NOMO-1 (cell line): ENCODE data around the gene TNFSF11.
"Not testable (repeated sequence)": the region's sequence is repeated elsewhere in the genome, so short reads cannot be mapped to it uniquely, and the experiment has no call there.

Experiments
- DNase-seq, 2 experiments: peaks; one replicate each; lab custom pipeline; 2025; ENCODE audit not compliant: unreplicated experiment in 2 of 2; lab: John Stamatoyannopoulos, UW

The TNFSF11 gene

DNA sequence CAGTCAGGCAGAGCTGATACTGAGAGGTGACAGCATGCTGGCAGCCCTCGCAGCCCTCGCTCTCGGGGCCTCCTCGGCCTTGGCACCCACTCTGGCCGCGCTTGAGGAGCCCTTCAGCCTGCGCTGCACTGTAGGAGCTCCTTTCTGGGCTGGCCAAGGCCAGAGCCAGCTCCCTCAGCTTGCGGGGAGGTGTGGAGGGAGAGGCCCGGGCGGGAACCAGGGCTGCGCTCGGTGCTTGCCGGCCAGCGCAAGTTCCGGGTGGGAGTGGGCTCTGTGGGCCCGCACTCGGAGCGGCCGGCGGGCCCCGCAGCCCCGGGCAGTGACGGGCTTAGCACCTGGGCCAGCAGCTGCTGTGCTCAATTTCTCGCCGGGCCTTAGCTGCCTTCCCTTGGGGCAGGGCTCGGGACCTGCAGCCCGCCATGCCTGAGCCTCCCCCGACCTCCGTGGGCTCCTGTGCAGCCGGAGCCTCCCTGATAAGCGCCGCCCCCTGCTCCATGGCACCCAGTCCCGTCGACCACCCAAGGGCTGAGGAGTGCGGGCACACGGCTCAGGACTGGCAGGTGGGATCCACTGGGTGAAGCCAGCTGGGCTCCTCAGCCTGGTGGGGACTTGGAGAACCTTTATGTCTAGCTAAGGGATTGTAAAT lies 14.3 kb upstream of the TNFSF11 start:
- DNase-seq, result not testable (repeated sequence)

- DNase-seq, result not testable (repeated sequence)
These were observed 13.6 kb upstream of the TNFSF11 start for GRCh38 chr13:42560320-42560719.

DNA sequence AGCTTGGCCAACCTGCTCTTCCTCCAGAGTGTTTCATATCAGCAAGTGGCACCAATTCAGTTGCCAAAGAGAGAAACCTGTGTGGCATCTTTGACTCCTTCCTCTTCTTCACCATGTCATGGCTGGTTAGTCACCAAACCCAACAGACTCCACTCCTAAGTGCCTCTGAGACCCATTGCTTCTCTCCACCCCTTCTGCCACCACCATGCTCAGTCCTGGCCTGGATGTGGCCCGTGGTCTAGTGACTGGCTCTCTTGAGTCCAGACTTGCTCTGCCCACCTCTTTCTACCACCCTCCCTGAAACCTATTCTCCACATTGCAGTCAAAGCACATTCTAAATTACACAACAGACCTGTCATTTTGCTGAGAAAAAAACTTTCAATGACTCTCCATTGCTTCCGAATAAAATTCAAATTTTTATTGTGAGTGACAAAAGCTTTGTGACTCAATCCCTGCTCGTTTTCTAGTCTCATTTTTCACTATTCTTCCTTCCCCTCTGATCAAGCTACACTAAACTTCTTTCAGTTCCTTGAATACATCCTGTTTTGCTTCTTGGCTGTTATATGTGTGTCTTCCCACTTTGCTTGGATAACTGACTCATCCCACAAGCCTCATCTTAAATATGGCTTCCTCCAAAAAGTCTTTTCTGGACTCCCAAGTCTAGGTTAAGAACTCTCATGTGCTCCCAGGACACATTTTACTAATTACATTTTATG lies 12.0 kb upstream of the TNFSF11 start:
- peak; percentile 12 to 66 for DNase-seq

DNA sequence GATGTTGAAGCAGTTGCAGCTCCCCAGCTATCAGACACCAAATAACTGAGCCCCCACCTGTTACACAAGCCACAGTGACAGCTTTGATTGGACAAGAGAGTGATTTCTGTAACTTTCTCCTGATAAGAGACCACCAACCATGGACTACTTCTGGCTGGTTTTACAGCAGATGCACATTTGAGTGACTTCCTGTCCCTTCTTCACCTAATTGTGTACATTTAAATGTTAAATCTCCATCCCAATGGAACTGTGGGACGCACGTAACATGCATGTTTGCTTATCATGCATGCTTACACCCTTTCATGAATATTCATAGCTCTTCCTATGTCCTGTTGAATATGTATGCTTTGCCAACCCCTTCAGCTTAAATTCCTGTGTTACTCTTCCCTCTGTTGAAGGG lies 6.0 kb upstream of the TNFSF11 start:
- no peak for DNase-seq

- peak in 1 of 2 experiments; percentile 53 for DNase-seq
These were observed 4.2 kb upstream of the TNFSF11 start for GRCh38 chr13:42569576-42570344.

GRCh38 chr13:42571895-42572294 lies 2.1 kb upstream of the TNFSF11 start:
- DNase-seq, result no peak

DNA sequence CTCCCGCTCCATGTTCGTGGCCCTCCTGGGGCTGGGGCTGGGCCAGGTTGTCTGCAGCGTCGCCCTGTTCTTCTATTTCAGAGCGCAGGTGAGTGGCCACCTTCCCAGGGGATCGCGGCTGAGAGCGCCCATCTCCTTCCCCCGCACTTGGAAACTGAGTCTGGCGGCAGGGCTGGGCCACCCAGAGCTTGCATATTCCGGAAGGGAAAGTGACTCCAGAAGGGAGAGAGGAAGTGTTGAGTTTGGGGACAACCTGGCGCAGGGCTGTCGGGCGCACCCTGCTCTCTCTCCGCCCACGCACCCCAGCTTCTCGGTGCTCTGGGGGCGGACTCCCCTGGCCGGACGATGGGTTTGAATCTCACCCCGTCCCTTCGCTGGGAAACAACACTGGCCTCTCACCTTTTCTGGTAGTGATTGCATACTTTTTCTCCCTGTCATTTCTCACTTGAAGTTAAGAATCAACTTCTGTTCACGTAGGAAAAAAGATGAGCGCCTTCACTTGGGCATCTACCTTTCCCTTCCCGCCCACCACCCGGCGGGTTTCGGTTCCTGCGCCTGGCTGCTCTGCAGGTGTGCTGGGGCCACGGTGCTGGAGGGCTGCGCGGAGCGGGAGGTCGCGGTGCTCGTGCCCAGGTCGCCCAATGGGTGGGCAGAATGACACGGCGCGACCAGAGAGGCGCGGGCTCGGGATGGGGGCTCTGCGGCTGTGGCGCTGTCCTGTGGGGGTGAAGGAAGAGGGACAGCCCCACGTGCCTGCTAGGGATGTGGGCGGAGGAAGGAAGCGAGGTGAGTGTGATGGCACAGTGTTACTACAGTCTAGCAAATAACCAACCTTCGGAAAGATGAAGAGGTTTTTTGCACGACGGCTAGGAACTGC lies 721 bp downstream of the TNFSF11 start:
- DNase-seq, result no peak

- DNase-seq, result no peak
These were observed 2.0 kb downstream of the TNFSF11 start for GRCh38 chr13:42575938-42576337.

DNA sequence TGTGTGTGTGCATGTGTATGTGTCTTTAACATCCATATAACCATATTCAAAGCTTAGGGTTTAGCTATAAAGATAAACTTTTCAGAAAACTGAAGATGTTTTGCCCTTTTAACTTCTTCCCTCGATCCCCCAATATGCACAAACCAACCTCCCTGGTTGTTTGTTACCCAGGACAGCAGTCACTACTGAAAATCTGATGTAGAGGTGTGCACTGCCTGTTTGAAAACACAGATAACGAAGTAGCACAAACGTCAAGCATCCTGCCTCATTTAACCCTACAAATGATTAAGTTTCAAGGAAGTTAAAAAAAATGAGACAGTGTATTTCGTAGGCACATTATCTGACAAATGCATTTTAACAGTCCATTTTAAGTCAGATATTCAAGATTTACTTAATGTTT lies 3.6 kb downstream of the TNFSF11 start:
- no peak for DNase-seq

- no peak for DNase-seq
These were observed 6.7 kb downstream of the TNFSF11 start for GRCh38 chr13:42580644-42581043.

DNA sequence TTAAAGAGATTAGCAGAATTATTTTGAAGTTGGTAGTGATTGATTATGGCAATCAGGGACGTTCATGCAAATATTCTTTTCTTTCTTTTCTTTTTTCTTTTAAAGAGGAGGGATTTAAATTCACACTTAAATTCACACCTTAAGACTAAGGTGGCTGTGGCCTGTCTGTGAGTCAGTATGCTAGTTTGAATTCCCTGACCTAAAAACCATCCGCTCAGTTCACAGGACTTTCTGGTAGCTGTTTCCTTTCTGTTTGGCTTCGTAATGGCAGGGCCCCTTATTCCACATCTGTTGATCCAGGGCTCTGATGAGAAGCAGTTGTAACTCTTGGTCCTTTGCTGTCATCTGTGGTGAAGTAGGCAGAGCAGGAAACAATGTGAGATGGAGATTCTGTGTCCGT lies 7.5 kb downstream of the TNFSF11 start:
- no peak for DNase-seq

GRCh38 chr13:42591602-42592001 lies 17.6 kb downstream of the TNFSF11 start:
- DNase-seq, result no peak

DNA sequence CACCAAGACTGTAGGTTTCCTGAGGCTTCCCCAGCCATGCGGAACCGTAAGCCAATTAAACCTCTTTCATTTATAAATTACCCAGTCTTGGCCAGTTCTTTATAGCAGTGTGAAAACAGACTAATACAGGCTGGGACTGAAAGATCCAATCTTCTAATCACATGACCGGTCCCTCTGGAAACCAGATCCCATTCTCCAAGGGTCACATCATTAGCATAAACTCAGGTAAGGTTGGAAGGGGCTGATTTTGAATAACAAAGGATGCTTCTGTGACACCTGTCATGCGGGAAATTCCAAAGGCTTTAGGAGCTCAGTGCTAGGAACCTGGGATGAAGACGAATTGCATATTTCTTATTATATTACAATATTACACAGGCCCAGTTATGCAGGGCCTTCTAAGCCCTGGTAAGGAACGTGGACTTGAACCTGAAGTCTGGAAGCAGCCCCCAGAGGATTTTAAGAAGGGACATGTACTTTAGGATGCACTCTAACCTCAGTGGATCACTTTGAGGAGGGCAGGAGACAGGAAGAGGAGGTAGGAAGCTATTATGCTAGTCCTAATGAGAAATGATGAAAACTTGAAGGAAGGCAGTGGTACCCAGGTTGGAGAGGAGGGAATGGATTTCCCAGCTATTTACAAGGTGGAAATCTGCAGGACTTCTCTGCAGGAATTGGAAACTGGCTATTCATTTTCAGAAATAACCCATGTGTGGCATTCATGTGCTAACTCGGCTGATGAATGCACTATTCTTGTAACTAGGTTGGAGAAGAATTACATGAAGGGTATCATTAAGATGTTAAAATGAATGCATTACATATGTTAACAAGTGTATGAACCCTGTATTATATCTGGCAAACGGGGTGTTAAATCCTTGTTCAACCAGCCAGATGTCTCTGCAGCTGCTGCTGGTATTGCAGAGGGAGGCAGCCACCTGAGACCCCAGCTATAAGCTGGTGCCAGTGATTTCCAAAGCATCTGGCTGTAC lies 19.3 kb downstream of the TNFSF11 start:
- no peak for DNase-seq

DNA sequence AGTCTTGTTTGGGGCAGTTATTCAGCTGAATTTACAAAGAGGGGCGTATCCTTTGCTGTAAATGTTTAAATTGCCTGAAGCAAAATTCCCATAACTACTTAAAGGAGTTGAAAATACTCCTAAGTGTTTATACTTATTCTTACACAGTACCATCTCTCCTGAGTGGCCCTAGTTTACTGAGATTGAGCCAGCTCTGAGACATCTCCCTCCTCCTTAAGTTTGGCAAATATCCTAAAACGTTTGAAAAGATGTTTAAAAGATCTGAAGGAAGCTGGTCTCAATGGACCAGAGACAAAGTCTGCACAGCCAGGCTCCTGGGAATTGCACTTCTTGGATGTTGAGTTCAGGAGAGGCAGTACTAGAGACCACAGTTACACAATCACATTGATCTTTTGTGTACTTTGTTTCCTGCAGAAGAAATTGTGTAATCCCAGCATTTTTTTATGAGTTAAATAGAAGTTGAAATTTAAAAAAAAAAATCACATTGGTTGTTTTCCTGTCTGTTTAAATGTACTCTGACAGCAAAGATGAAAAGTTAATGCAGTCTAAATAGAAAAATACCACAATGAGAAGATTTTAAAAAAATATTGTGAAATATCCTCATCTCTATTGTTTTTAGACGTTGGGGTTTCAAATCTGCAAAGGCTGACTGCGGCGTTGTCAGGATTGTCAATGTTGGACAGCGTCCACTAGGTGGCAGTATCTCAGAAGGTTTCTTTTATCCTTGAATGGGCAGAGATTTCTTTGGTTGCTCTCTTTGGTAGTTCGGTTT lies 20.7 kb downstream of the TNFSF11 start:
- peak; percentile 68 to 81 for DNase-seq

GRCh38 chr13:42595253-42595571 lies 21.3 kb downstream of the TNFSF11 start:
- no peak for DNase-seq

DNA sequence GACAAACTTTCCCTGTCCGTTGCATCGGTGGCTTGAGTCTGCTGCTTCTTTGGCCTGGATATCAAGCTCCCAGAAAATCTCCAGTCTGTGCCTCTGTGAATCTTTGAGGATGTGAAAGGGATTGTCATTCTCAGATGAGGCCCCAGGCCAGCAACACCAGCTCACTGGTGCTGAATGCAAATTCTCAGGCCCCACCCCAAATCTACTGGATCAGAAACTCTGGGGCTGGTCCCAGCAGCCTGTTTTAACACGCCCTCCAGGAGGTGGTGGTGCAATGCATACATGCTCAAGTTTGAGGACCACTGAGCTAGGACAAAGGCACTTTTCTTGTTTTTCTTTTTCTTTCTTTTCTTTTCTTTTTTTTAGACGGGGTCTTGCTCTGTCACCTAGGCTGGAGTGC lies 23.6 kb downstream of the TNFSF11 start:
- no peak for DNase-seq

DNA sequence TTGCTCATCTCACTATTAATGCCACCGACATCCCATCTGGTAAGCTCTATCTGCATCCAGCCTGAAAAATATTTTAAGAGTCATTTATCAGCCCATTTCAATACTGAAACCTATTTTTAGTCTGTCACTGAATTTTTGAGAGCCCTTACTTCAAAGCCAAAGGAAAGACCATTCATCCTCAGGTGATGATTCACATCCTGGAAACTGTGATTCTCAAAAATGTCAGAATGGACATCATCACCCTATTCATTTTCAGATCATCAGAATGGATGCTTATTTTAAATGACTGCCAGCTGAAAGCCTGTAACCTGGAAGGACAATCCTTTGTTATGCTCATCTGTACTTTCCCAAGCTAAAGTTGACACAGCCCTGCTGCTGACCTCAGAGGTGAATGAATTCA lies 27.0 kb downstream of the TNFSF11 start:
- DNase-seq, result no peak

- DNase-seq, result peak; percentile 34 to 42
These were observed 29.0 kb downstream of the TNFSF11 start for GRCh38 chr13:42602906-42603305.

DNA sequence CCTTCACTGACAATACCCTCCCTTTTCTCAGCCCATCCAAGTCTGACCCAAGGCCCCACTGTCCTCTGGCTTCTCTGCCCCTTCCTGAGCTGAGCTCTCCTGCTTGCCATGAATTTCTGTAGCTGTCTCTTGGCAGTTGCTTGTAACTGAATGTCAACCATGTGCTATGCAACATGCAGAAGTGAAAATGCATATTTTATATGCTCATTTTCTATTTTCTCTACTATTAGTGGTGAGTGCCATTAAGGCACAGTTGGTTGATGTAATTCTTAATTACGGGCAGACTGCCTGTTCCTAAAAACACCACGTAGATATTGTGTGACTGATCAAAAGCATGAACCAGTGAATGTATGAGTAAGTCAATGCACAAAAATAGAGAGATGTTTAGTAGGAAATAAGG lies 29.6 kb downstream of the TNFSF11 start:
- peak in 1 of 2 experiments; percentile 28 for DNase-seq
